HepG2 (cell line): ENCODE data around the gene SDC4. TPM values are rescaled to one million over a fixed set of nuclear protein-coding genes. Genes with fewer than 3 reads are reported as not detected.
A peak's percentile ranks its signal among the peaks of the same experiment; 100 is the strongest.

Source experiments
- EZH2 ChIP-seq: conservative IDR thresholded peaks from 2 replicates; pipeline ENCODE4 v1.6.1; 2012; ENCODE audit warnings: mild to moderate bottlenecking, low read depth, low read length, moderate library complexity
- FOXK1 ChIP-seq: sonication (generic); formaldehyde crosslinking; IDR thresholded peaks from 2 replicates; pipeline ENCODE4 v1.4.0; 2020; ENCODE audit warnings: low read depth, missing genetic modification reagents, borderline replicate concordance
- HNRNPH1 ChIP-seq: fragments of 200-400 bp; formaldehyde crosslinking; optimal IDR thresholded peaks from 2 replicates; pipeline ENCODE3; 2017; ENCODE audit warnings: mild to moderate bottlenecking, low read depth, low read length
- MBD4 ChIP-seq: IDR thresholded peaks from 2 replicates; pipeline ENCODE4 v1.6.1; 2012; ENCODE audit warnings: low read length, inconsistent platforms, borderline replicate concordance
- MEF2D ChIP-seq: sonication (generic); formaldehyde crosslinking; IDR thresholded peaks from 2 replicates; pipeline ENCODE4 v1.5.1; 2020; ENCODE audit warnings: mild to moderate bottlenecking, missing genetic modification reagents
- NFKB2 ChIP-seq: sonication (generic); formaldehyde crosslinking; IDR thresholded peaks from 2 replicates; pipeline ENCODE4 v1.4.0; 2020; ENCODE audit warnings: missing genetic modification reagents, borderline replicate concordance
- RERE ChIP-seq: IDR thresholded peaks from 2 replicates; pipeline ENCODE4 v1.6.1; 2016; ENCODE audit warnings: low read depth, missing genetic modification reagents, missing compliant biosample characterization
- RFX3 ChIP-seq: IDR thresholded peaks from 2 replicates; pipeline ENCODE4 v1.6.1; 2016; ENCODE audit warnings: missing biosample characterization, missing genetic modification reagents
- TBX3 ChIP-seq: fragments of 450-650 bp; IDR thresholded peaks from 2 replicates; pipeline ENCODE4 v1.6.1; 2017; ENCODE audit warnings: antibody characterized with exemption, mild to moderate bottlenecking, inconsistent platforms, borderline replicate concordance
- USF2 ChIP-seq, 2 experiments: sonication (generic) in 1 of 2; formaldehyde crosslinking in 1 of 2; IDR thresholded peaks; 2 replicates each; pipeline versions ENCODE4 v1.5.1 to v1.6.1; 2011 to 2020; ENCODE audit warnings: borderline replicate concordance in 1 of 2, low read depth in 1 of 2, low read length in 1 of 2, mild to moderate bottlenecking in 1 of 2, missing genetic modification reagents in 1 of 2, moderate library complexity in 1 of 2
- ZNF18 ChIP-seq: sonication (generic); formaldehyde crosslinking; IDR thresholded peaks from 2 replicates; pipeline ENCODE4 v1.8.0; 2022; ENCODE audit warnings: mild to moderate bottlenecking, missing genetic modification reagents; ENCODE audit not compliant: insufficient replicate concordance
- ZNF432 ChIP-seq: sonication (generic); formaldehyde crosslinking; IDR thresholded peaks from 2 replicates; pipeline ENCODE4 v1.5.0; 2020; ENCODE audit warnings: missing genetic modification reagents, mild to moderate bottlenecking, borderline replicate concordance
- ZNF503 ChIP-seq: sonication (generic); formaldehyde crosslinking; IDR thresholded peaks from 2 replicates; pipeline ENCODE4 v1.4.0; 2020; ENCODE audit warnings: missing genetic modification reagents
- ZNF704 ChIP-seq: sonication (generic); formaldehyde crosslinking; IDR thresholded peaks from 2 replicates; pipeline ENCODE4 v1.8.1; 2023; ENCODE audit warnings: mild to moderate bottlenecking, inconsistent platforms, moderate library complexity, missing genetic modification reagents, borderline replicate concordance
- polyA plus RNA-seq, 8 experiments: library from polyadenylated mRNA; depleted of rRNA in 3 of 8; stranded (reverse) in 7 of 8; unstranded in 1 of 8; fragments of >200 nt; fragmentation: Illumina TruSeq in 4 of 8; extraction: Trizol in 4 of 8; gene quantifications; 2 replicates each; pipeline versions ENCODE4 v1.2.1 to v1.2.3, GENCODE V29; 2011 to 2016; ENCODE audit warnings: low read depth in 4 of 8, missing spikeins in 1 of 8, mixed read lengths in 1 of 8; ENCODE audit not compliant: insufficient read depth in 1 of 8
- total RNA-seq, 5 experiments: library from RNA; depleted of rRNA; stranded (reverse); fragments of >200 nt; fragmentation: Illumina TruSeq; extraction: Trizol; gene quantifications; 2 replicates each; pipeline ENCODE4 v1.2.3, GENCODE V29; 2016; ENCODE audit warnings: low read depth in 1 of 5

SDC4 gene
- total and polyA plus RNA-seq, 2 of the 13 experiments (the other 11 are each of a cell fraction or from before 2014, with no cell fraction given) = 49.0 to 65.1 TPM

GRCh38 chr20:45363611-45364492 lies 15.6 kb upstream of the SDC4 start (continued):
- TF ChIP-seq ZNF18 (CRISPR knock-in tag) = peak; percentile 73
- no peak for TF ChIP-seq USF2 (IDR thresholded peaks at IDR 0.05; ENCODE audit: low read depth, low read length)
- no peak for TF ChIP-seq USF2 (CRISPR knock-in tag; IDR thresholded peaks at IDR 0.05; ENCODE audit: borderline replicate concordance)
- TF ChIP-seq FOXK1 = no peak
- no peak; the same call in 1 of the 2 replicates for TF ChIP-seq ZNF704 (CRISPR knock-in tag)
- no peak for TF ChIP-seq MBD4
- 0 out of 2 replicates have a peak, but pooled peaks have one; percentile 10 for TF ChIP-seq ZNF503
- no peak for TF ChIP-seq RFX3 (CRISPR knock-in tag)
- TF ChIP-seq EZH2 = no peak
- no peak for TF ChIP-seq ZNF432
- TF ChIP-seq NFKB2 (CRISPR knock-in tag) = 0 out of 2 replicates have a peak, but pooled peaks have one; percentile 10
- TF ChIP-seq HNRNPH1 = no peak
- TF ChIP-seq TBX3 = no peak
- TF ChIP-seq RERE (CRISPR knock-in tag) = no peak
- TF ChIP-seq MEF2D = no peak
